ENCODE measurements around the gene FHOD3. TPM values are rescaled to one million over a fixed set of nuclear protein-coding genes. Genes with fewer than 3 reads are reported as not detected.
A peak's percentile ranks its signal among the peaks of the same experiment; 100 is the strongest.

The FHOD3 gene
- total RNA-seq, 1 donor from 2014 or later, result 16.3 TPM

DNA sequence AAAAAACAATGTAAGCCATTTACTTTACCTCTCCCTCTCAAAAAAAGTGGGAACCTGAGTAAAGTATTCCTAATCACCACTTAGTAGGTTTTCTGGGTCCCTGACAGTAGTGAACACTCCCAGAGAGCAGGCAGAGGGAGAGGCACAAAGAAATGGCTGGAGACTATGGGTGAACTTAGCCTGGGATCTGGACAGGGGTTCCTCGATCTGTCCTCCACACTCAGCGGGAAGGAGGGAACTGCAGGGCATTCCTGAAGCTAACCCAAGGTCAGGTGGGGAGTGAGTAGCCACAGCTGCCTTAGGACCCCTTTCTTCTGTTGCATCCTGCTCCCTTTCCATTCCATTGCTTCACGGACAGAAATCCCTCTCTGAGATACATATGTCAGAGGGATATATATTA, 375.9 kb downstream of the FHOD3 start:
- no peak overlapping the region for H3K4me3 Mint-ChIP-seq
- DNase-seq (ENCODE audit: low spot score in 2 of 2, unreplicated experiment in 2 of 2), result no peak
- H3K36me3 Mint-ChIP-seq, result peaks cover 5% of the 10 kb centered on the region
- peaks cover 15% of the 10 kb centered on the region for H3K9me3 Mint-ChIP-seq
- TF ChIP-seq, protein P1, sequence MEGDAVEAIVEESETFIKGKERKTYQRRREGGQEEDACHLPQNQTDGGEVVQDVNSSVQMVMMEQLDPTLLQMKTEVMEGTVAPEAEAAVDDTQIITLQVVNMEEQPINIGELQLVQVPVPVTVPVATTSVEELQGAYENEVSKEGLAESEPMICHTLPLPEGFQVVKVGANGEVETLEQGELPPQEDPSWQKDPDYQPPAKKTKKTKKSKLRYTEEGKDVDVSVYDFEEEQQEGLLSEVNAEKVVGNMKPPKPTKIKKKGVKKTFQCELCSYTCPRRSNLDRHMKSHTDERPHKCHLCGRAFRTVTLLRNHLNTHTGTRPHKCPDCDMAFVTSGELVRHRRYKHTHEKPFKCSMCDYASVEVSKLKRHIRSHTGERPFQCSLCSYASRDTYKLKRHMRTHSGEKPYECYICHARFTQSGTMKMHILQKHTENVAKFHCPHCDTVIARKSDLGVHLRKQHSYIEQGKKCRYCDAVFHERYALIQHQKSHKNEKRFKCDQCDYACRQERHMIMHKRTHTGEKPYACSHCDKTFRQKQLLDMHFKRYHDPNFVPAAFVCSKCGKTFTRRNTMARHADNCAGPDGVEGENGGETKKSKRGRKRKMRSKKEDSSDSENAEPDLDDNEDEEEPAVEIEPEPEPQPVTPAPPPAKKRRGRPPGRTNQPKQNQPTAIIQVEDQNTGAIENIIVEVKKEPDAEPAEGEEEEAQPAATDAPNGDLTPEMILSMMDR (IDR thresholded peaks at IDR 0.05; ENCODE audit: unreplicated experiment), result no peak
- no peaks in the 10 kb centered on the region for H3K27me3 Mint-ChIP-seq (ENCODE audit: low read depth)
- peaks cover 22% of the 10 kb centered on the region for H3K4me1 Mint-ChIP-seq
- H3K27ac Mint-ChIP-seq, result peak overlapping the region; percentile 60

- H3K9me3 Mint-ChIP-seq, result peaks cover 11% of the 10 kb centered on the region
- H3K27me3 Mint-ChIP-seq (ENCODE audit: low read depth), result no peaks in the 10 kb centered on the region
- peaks cover 22% of the 10 kb centered on the region for H3K4me1 Mint-ChIP-seq
- no peak overlapping the region for H3K27ac Mint-ChIP-seq
- no peak for DNase-seq (ENCODE audit: low spot score in 2 of 2, unreplicated experiment in 2 of 2)
- TF ChIP-seq, protein P1 (IDR thresholded peaks at IDR 0.05; ENCODE audit: unreplicated experiment), result no peak
- no peak overlapping the region for H3K4me3 Mint-ChIP-seq
- peaks cover 5% of the 10 kb centered on the region for H3K36me3 Mint-ChIP-seq
These were observed 377.6 kb downstream of the FHOD3 start for GRCh38 chr18:36675076-36675475.

GRCh38 chr18:36675542-36675941, 378.0 kb downstream of the FHOD3 start:
- H3K4me1 Mint-ChIP-seq, result peaks cover 21% of the 10 kb centered on the region
- TF ChIP-seq, protein P1 (IDR thresholded peaks at IDR 0.05; ENCODE audit: unreplicated experiment), result no peak
- H3K27ac Mint-ChIP-seq, result no peak overlapping the region
- no peaks in the 10 kb centered on the region for H3K27me3 Mint-ChIP-seq (ENCODE audit: low read depth)
- DNase-seq (ENCODE audit: low spot score in 2 of 2, unreplicated experiment in 2 of 2), result no peak
- H3K36me3 Mint-ChIP-seq, result peaks cover 5% of the 10 kb centered on the region
- H3K9me3 Mint-ChIP-seq, result peaks cover 9% of the 10 kb centered on the region
- no peak overlapping the region for H3K4me3 Mint-ChIP-seq

- Mint-ChIP-seq H3K36me3 (peaks cover 7% of the 10 kb centered on the region), H3K4me3 (no peak overlapping the region), H3K27ac (no peak overlapping the region), H3K9me3 (peaks cover 9% of the 10 kb centered on the region), H3K27me3 (ENCODE audit: low read depth) (no peaks in the 10 kb centered on the region), H3K4me1 (peaks cover 21% of the 10 kb centered on the region)
- no peak for DNase-seq (ENCODE audit: low spot score in 2 of 2, unreplicated experiment in 2 of 2)
- TF ChIP-seq, protein P1 (IDR thresholded peaks at IDR 0.05; ENCODE audit: unreplicated experiment), result no peak
These were observed 379.1 kb downstream of the FHOD3 start for GRCh38 chr18:36676629-36677028.

DNA sequence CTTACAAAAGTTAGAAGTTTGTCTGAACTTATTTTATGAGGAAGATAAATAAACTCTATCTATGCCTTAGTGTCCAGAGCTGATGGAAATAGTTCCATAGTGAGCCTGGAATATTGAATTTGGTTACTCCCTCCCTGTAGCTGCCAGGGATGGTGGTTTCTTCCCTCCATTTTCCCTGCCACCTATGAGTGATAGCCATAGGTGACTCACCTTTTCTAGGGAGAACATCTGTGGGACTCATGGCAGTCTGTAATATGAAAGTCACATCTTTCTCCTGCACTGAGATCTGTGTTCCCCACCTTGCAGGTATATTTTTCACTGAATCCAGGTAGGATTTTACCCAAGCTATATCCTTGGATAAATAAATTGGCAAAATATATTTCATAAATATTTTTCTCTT, 382.5 kb downstream of the FHOD3 start:
- H3K9me3 Mint-ChIP-seq, result peaks cover 25% of the 10 kb centered on the region
- TF ChIP-seq, protein P1 (IDR thresholded peaks at IDR 0.05; ENCODE audit: unreplicated experiment), result no peak
- no peaks in the 10 kb centered on the region for H3K27me3 Mint-ChIP-seq (ENCODE audit: low read depth)
- H3K27ac Mint-ChIP-seq, result no peak overlapping the region
- no peak for DNase-seq (ENCODE audit: low spot score in 2 of 2, unreplicated experiment in 2 of 2)
- peaks cover 4% of the 10 kb centered on the region for H3K4me1 Mint-ChIP-seq
- H3K36me3 Mint-ChIP-seq, result peaks cover 17% of the 10 kb centered on the region
- H3K4me3 Mint-ChIP-seq, result no peak overlapping the region

- H3K27ac Mint-ChIP-seq, result no peak overlapping the region
- TF ChIP-seq, protein P1 (IDR thresholded peaks at IDR 0.05; ENCODE audit: unreplicated experiment), result no peak
- H3K4me1 Mint-ChIP-seq, result peaks cover 8% of the 10 kb centered on the region
- H3K27me3 Mint-ChIP-seq (ENCODE audit: low read depth), result no peaks in the 10 kb centered on the region
- H3K9me3 Mint-ChIP-seq, result peaks cover 23% of the 10 kb centered on the region
- no peak for DNase-seq (ENCODE audit: low spot score in 2 of 2, unreplicated experiment in 2 of 2)
- H3K4me3 Mint-ChIP-seq, result no peak overlapping the region
- H3K36me3 Mint-ChIP-seq, result peaks cover 15% of the 10 kb centered on the region
These were observed 388.1 kb downstream of the FHOD3 start for GRCh38 chr18:36685580-36685979.
